ENCODE measurements around the gene NUMA1.

NUMA1 gene

GRCh38 chr11:72067266-72067665, 13.1 kb downstream of the NUMA1 start:
- H3F3A ChIP-seq (ENCODE audit: low read depth): no peaks in the 10 kb centered on the region
- H3K27me3 ChIP-seq (ENCODE audit: insufficient read depth, low read length, poor library complexity, severe bottlenecking): no peaks in the 10 kb centered on the region
- no peak overlapping the region for H3K9ac ChIP-seq (ENCODE audit: low read depth, low read length, poor library complexity, severe bottlenecking)
- H4K20me1 ChIP-seq (ENCODE audit: insufficient read depth, low read length, poor library complexity, severe bottlenecking): peaks cover 47% of the 10 kb centered on the region
- no peaks in the 10 kb centered on the region for H3K9me2 ChIP-seq (replicated peaks; ENCODE audit: low read depth, low read length)
- peaks cover 24% of the 10 kb centered on the region for H3K4me1 ChIP-seq (ENCODE audit: insufficient read depth, low read length, poor library complexity, severe bottlenecking)
- TF ChIP-seq EZH2phosphoT487 (IDR thresholded peaks at IDR 0.05; ENCODE audit: borderline replicate concordance): no peak
- TF ChIP-seq CTCF (conservative IDR thresholded peaks at IDR 0.05; ENCODE audit: low read length): no peak
- no peak overlapping the region for H2AFZ ChIP-seq (ENCODE audit: low read length)
- H3K4me3 ChIP-seq (ENCODE audit: low read length, poor library complexity, severe bottlenecking): no peak overlapping the region
- H3K79me2 ChIP-seq (ENCODE audit: insufficient read depth, low read length): peaks cover 91% of the 10 kb centered on the region
- H3K4me2 ChIP-seq (ENCODE audit: low read depth, low read length, poor library complexity, severe bottlenecking): no peak overlapping the region
- H3K36me3 ChIP-seq (ENCODE audit: insufficient read depth, low read length): peaks cover 40% of the 10 kb centered on the region; the same call in 1 of the 2 replicates
- H3K9me3 ChIP-seq (ENCODE audit: insufficient read depth, low read depth, low read length): no peaks in the 10 kb centered on the region

- Histone ChIP-seq H3K79me2 (ENCODE audit: insufficient read depth, low read length) (peaks cover 91% of the 10 kb centered on the region), H3K4me2 (ENCODE audit: low read depth, low read length, poor library complexity, severe bottlenecking) (no peak overlapping the region), H3K4me1 (ENCODE audit: insufficient read depth, low read length, poor library complexity, severe bottlenecking) (peaks cover 21% of the 10 kb centered on the region), H3K9me2 (replicated peaks; ENCODE audit: low read depth, low read length) (no peaks in the 10 kb centered on the region), H3K4me3 (ENCODE audit: low read length, poor library complexity, severe bottlenecking) (no peak overlapping the region), H3K9me3 (ENCODE audit: insufficient read depth, low read depth, low read length) (no peaks in the 10 kb centered on the region), H3K27me3 (ENCODE audit: insufficient read depth, low read length, poor library complexity, severe bottlenecking) (no peaks in the 10 kb centered on the region), H3F3A (ENCODE audit: low read depth) (no peaks in the 10 kb centered on the region), H2AFZ (ENCODE audit: low read length) (no peak overlapping the region), H4K20me1 (ENCODE audit: insufficient read depth, low read length, poor library complexity, severe bottlenecking) (peaks cover 44% of the 10 kb centered on the region), H3K9ac (ENCODE audit: low read depth, low read length, poor library complexity, severe bottlenecking) (no peak overlapping the region), H3K36me3 (ENCODE audit: insufficient read depth, low read length) (peaks cover 44% of the 10 kb centered on the region)
- TF ChIP-seq EZH2phosphoT487 (IDR thresholded peaks at IDR 0.05; ENCODE audit: borderline replicate concordance): no peak
- TF ChIP-seq CTCF (conservative IDR thresholded peaks at IDR 0.05; ENCODE audit: low read length): no peak
Measured at GRCh38 chr11:72066855-72067254, 13.5 kb downstream of the NUMA1 start.

GRCh38 chr11:72061739-72062396, 18.5 kb downstream of the NUMA1 start:
- Histone ChIP-seq H3K4me3 (ENCODE audit: low read length, poor library complexity, severe bottlenecking) (no peak overlapping the region), H3K9ac (ENCODE audit: low read depth, low read length, poor library complexity, severe bottlenecking) (no peak overlapping the region), H3F3A (ENCODE audit: low read depth) (no peaks in the 10 kb centered on the region), H3K36me3 (ENCODE audit: insufficient read depth, low read length) (peaks cover 40% of the 10 kb centered on the region), H3K27me3 (ENCODE audit: insufficient read depth, low read length, poor library complexity, severe bottlenecking) (no peaks in the 10 kb centered on the region), H3K79me2 (ENCODE audit: insufficient read depth, low read length) (peaks cover 84% of the 10 kb centered on the region), H2AFZ (ENCODE audit: low read length) (no peak overlapping the region), H3K9me2 (replicated peaks; ENCODE audit: low read depth, low read length) (no peaks in the 10 kb centered on the region), H4K20me1 (ENCODE audit: insufficient read depth, low read length, poor library complexity, severe bottlenecking) (peaks cover 11% of the 10 kb centered on the region), H3K4me1 (ENCODE audit: insufficient read depth, low read length, poor library complexity, severe bottlenecking) (no peaks in the 10 kb centered on the region), H3K4me2 (ENCODE audit: low read depth, low read length, poor library complexity, severe bottlenecking) (no peak overlapping the region), H3K9me3 (ENCODE audit: insufficient read depth, low read depth, low read length) (no peaks in the 10 kb centered on the region)
- TF ChIP-seq EZH2phosphoT487 (IDR thresholded peaks at IDR 0.05; ENCODE audit: borderline replicate concordance) (no peak), CTCF (conservative IDR thresholded peaks at IDR 0.05; ENCODE audit: low read length) (no peak)

Data from Loucy (cell line).